ENCODE data around the gene PTPRCAP. TPM values are rescaled to one million over a fixed set of nuclear protein-coding genes. Genes with fewer than 3 reads are reported as not detected.

The PTPRCAP gene
- polyA plus RNA-seq, 1 of the 3 experiments (the other 2 are of a cell fraction): 1.4 TPM

DNA sequence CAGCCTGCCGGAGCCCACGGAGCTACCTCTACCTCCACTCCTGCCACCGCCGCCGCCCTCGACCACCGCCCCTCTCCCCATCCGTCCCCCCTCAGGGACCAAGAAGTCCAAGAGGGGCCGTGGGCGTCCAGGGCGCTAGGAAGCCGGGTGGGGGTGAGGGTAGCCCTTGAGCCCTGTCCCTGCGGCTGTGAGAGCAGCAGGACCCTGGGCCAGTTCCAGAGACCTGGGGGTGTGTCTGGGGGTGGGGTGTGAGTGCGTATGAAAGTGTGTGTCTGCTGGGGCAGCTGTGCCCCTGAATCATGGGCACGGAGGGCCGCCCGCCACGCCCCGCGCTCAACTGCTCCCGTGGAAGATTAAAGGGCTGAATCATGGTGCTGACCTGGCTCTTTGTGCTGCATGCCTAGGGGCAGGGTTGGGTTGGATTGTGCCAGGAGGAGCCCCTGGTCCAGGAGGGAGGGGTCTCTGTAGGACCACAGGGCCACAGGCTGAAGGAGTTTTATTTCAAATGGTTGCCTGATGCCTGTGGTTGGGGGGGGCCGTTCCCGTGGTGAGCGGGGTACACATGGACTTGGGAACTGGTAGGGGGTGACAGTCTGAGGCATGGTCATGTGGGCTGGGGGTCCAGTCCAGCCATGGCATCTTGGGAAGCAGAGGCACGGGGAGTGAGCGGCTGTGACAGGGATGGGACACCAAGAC is 2.3 kb downstream of the PTPRCAP start:
- H3K27me3 ChIP-seq (ENCODE audit: insufficient read depth): no peaks in the 10 kb centered on the region
- CTCF ChIA-PET: no interaction called here
- H3K4me2 ChIP-seq: no peak overlapping the region
- no peak overlapping the region for H2AFZ ChIP-seq (ENCODE audit: low read depth)
- POLR2A ChIA-PET: no interaction called here
- no peaks in the 10 kb centered on the region for H3K9me3 ChIP-seq
- no peak overlapping the region for H3K27ac ChIP-seq (ENCODE audit: low read depth in 2 of 2, low read length in 1 of 2)
- DNase-seq: no peak
- H3F3A ChIP-seq (replicated peaks; ENCODE audit: insufficient read depth): no peaks in the 10 kb centered on the region
- no peak overlapping the region for H3K9ac ChIP-seq
- no peaks in the 10 kb centered on the region for H4K20me1 ChIP-seq (ENCODE audit: insufficient read depth)
- H3K4me1 ChIP-seq (ENCODE audit: control insufficient read depth in 1 of 2, insufficient read depth in 2 of 2, low read depth in 1 of 2, low read length in 1 of 2): no peaks in the 10 kb centered on the region
- no peaks in the 10 kb centered on the region for H3K9me2 ChIP-seq
- TF ChIP-seq RAD21 (IDR thresholded peaks at IDR 0.05; ENCODE audit: low read length) (no peak), SIN3A (IDR thresholded peaks at IDR 0.05; ENCODE audit: borderline replicate concordance, low read depth, low read length) (no peak), EZH2phosphoT487 (IDR thresholded peaks at IDR 0.05; ENCODE audit: borderline replicate concordance, low read depth) (no peak), JUND (IDR thresholded peaks at IDR 0.05) (no peak), RCOR1 (IDR thresholded peaks at IDR 0.05; ENCODE audit: low read length) (no peak), MXI1 (IDR thresholded peaks at IDR 0.05; ENCODE audit: low read depth, low read length) (no peak), SMC3 (IDR thresholded peaks at IDR 0.05; ENCODE audit: low read depth, low read length) (no peak), FOXJ3 (CRISPR knock-in tag; IDR thresholded peaks at IDR 0.05) (no peak), POLR2AphosphoS5 (IDR thresholded peaks at IDR 0.05; ENCODE audit: low read depth, low read length) (no peak), TEAD4 (IDR thresholded peaks at IDR 0.05; ENCODE audit: borderline replicate concordance, insufficient read depth) (no peak), MEF2A (IDR thresholded peaks at IDR 0.05; ENCODE audit: borderline replicate concordance, low read depth) (no peak)
- TF ChIP-seq, protein P1, sequence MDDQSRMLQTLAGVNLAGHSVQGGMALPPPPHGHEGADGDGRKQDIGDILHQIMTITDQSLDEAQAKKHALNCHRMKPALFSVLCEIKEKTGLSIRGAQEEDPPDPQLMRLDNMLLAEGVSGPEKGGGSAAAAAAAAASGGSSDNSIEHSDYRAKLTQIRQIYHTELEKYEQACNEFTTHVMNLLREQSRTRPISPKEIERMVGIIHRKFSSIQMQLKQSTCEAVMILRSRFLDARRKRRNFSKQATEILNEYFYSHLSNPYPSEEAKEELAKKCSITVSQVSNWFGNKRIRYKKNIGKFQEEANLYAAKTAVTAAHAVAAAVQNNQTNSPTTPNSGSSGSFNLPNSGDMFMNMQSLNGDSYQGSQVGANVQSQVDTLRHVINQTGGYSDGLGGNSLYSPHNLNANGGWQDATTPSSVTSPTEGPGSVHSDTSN (IDR thresholded peaks at IDR 0.05): no peak
- TF ChIP-seq, protein P2, sequence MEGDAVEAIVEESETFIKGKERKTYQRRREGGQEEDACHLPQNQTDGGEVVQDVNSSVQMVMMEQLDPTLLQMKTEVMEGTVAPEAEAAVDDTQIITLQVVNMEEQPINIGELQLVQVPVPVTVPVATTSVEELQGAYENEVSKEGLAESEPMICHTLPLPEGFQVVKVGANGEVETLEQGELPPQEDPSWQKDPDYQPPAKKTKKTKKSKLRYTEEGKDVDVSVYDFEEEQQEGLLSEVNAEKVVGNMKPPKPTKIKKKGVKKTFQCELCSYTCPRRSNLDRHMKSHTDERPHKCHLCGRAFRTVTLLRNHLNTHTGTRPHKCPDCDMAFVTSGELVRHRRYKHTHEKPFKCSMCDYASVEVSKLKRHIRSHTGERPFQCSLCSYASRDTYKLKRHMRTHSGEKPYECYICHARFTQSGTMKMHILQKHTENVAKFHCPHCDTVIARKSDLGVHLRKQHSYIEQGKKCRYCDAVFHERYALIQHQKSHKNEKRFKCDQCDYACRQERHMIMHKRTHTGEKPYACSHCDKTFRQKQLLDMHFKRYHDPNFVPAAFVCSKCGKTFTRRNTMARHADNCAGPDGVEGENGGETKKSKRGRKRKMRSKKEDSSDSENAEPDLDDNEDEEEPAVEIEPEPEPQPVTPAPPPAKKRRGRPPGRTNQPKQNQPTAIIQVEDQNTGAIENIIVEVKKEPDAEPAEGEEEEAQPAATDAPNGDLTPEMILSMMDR (IDR thresholded peaks at IDR 0.05): no peak
- TF ChIP-seq, protein P3, sequence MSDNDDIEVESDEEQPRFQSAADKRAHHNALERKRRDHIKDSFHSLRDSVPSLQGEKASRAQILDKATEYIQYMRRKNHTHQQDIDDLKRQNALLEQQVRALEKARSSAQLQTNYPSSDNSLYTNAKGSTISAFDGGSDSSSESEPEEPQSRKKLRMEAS (IDR thresholded peaks at IDR 0.05; ENCODE audit: low read depth): no peak
- TF ChIP-seq, protein P4, sequence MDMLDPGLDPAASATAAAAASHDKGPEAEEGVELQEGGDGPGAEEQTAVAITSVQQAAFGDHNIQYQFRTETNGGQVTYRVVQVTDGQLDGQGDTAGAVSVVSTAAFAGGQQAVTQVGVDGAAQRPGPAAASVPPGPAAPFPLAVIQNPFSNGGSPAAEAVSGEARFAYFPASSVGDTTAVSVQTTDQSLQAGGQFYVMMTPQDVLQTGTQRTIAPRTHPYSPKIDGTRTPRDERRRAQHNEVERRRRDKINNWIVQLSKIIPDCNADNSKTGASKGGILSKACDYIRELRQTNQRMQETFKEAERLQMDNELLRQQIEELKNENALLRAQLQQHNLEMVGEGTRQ (IDR thresholded peaks at IDR 0.05; ENCODE audit: borderline replicate concordance, low read depth, low read length): no peak
- TF ChIP-seq, protein P5, sequence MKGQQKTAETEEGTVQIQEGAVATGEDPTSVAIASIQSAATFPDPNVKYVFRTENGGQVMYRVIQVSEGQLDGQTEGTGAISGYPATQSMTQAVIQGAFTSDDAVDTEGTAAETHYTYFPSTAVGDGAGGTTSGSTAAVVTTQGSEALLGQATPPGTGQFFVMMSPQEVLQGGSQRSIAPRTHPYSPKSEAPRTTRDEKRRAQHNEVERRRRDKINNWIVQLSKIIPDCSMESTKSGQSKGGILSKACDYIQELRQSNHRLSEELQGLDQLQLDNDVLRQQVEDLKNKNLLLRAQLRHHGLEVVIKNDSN (IDR thresholded peaks at IDR 0.05; ENCODE audit: borderline replicate concordance, low read depth): no peak
- H3K36me3 ChIP-seq (replicated peaks in 1 of 2; ENCODE audit: control insufficient read depth in 1 of 2, insufficient read depth in 2 of 2, low read length in 1 of 2): peaks cover 3 to 48% of the 10 kb centered on the region in 2 experiments
- WGBS (ENCODE audit: low lambda C conversion rate): 93% methylated on average over 21 of the region's 26 CpGs
- peaks cover 10% of the 10 kb centered on the region; the same call in 1 of the 2 replicates for H3K79me2 ChIP-seq (ENCODE audit: insufficient read depth)
- no peak overlapping the region for H3K4me3 ChIP-seq (ENCODE audit: low read depth in 2 of 2, low read length in 1 of 2)
